Measurements from ENCODE around the gene MTG2. TPM values are rescaled to one million over a fixed set of nuclear protein-coding genes. Genes with fewer than 3 reads are reported as not detected.

Gene MTG2
- total and polyA plus RNA-seq, 2 of the 8 experiments (the other 6 are each of a cell fraction or from before 2014, with no cell fraction given), result 14.4 to 22.8 TPM

Other genes starting within 250 kb of the MTG2 start
- gene TAF4, start 117.1 kb upstream of the MTG2 start, total RNA-seq (2021; fragmentation: NEBNext Ultra II Directional; extraction: Animal tissue kit (Norgen Biotek cat#: 25700)), result 30.1 and 33.0 TPM in 2 replicates
- gene TAF4, start 117.1 kb upstream of the MTG2 start, polyA plus RNA-seq (2011; rRNA removed), result 16.0 and 25.8 TPM in 2 replicates
- gene LSM14B, start 60.6 kb upstream of the MTG2 start, total RNA-seq (2021; fragmentation: NEBNext Ultra II Directional; extraction: Animal tissue kit (Norgen Biotek cat#: 25700)), result 65.6 and 70.0 TPM in 2 replicates
- gene LSM14B, start 60.6 kb upstream of the MTG2 start, polyA plus RNA-seq (2011; rRNA removed), result 58.3 and 93.9 TPM in 2 replicates
- gene PSMA7, start 39.6 kb upstream of the MTG2 start, total RNA-seq (2021; fragmentation: NEBNext Ultra II Directional; extraction: Animal tissue kit (Norgen Biotek cat#: 25700)), result 339 and 361 TPM in 2 replicates
- gene PSMA7, start 39.6 kb upstream of the MTG2 start, polyA plus RNA-seq (2011; rRNA removed), result 607 and 648 TPM in 2 replicates
- gene SS18L1, start 39.3 kb upstream of the MTG2 start, total RNA-seq (2021; fragmentation: NEBNext Ultra II Directional; extraction: Animal tissue kit (Norgen Biotek cat#: 25700)), result 22.4 and 28.4 TPM in 2 replicates
- gene SS18L1, start 39.3 kb upstream of the MTG2 start, polyA plus RNA-seq (2011; rRNA removed), result 29.7 and 36.6 TPM in 2 replicates
- 4.4 and 4.5 TPM in 2 replicates for gene HRH3, start 37.2 kb downstream of the MTG2 start, total RNA-seq (2021; fragmentation: NEBNext Ultra II Directional; extraction: Animal tissue kit (Norgen Biotek cat#: 25700))
- 2.0 and 3.1 TPM in 2 replicates for gene HRH3, start 37.2 kb downstream of the MTG2 start, polyA plus RNA-seq (2011; rRNA removed)
- 42.4 and 42.6 TPM in 2 replicates for gene OSBPL2, start 55.5 kb downstream of the MTG2 start, total RNA-seq (2021; fragmentation: NEBNext Ultra II Directional; extraction: Animal tissue kit (Norgen Biotek cat#: 25700))
- gene OSBPL2, start 55.5 kb downstream of the MTG2 start, polyA plus RNA-seq (2011; rRNA removed), result 11.7 and 16.9 TPM in 2 replicates
- gene ADRM1, start 120.0 kb downstream of the MTG2 start, total RNA-seq (2021; fragmentation: NEBNext Ultra II Directional; extraction: Animal tissue kit (Norgen Biotek cat#: 25700)), result 126 and 138 TPM in 2 replicates
- gene ADRM1, start 120.0 kb downstream of the MTG2 start, polyA plus RNA-seq (2011; rRNA removed), result 214 and 260 TPM in 2 replicates
- 210 and 225 TPM in 2 replicates for gene LAMA5, start 184.3 kb downstream of the MTG2 start, total RNA-seq (2021; fragmentation: NEBNext Ultra II Directional; extraction: Animal tissue kit (Norgen Biotek cat#: 25700))
- gene LAMA5, start 184.3 kb downstream of the MTG2 start, polyA plus RNA-seq (2011; rRNA removed), result 34.4 and 90.7 TPM in 2 replicates
- gene RPS21, start 204.1 kb downstream of the MTG2 start, total RNA-seq (2021; fragmentation: NEBNext Ultra II Directional; extraction: Animal tissue kit (Norgen Biotek cat#: 25700)), result 1,787 and 1,829 TPM in 2 replicates
- gene RPS21, start 204.1 kb downstream of the MTG2 start, polyA plus RNA-seq (2011; rRNA removed), result 7,219 and 8,331 TPM in 2 replicates
- 8.0 TPM in 2 replicates for gene CABLES2, start 224.3 kb downstream of the MTG2 start, total RNA-seq (2021; fragmentation: NEBNext Ultra II Directional; extraction: Animal tissue kit (Norgen Biotek cat#: 25700))
- 8.8 and 10.5 TPM in 2 replicates for gene CABLES2, start 224.3 kb downstream of the MTG2 start, polyA plus RNA-seq (2011; rRNA removed)
- gene RBBP8NL, start 244.5 kb downstream of the MTG2 start, total RNA-seq (2021; fragmentation: NEBNext Ultra II Directional; extraction: Animal tissue kit (Norgen Biotek cat#: 25700)), result 0.43 and 0.59 TPM in 2 replicates
- 0.48 and 0.88 TPM in 2 replicates for gene RBBP8NL, start 244.5 kb downstream of the MTG2 start, polyA plus RNA-seq (2011; rRNA removed)